Brain microvascular endothelial cell (primary cell): ENCODE measurements around the gene CMBL.

Source experiments
- DNase-seq: peaks from one replicate; pipeline ENCODE4 v3.0.0-alpha.2; 2020
- H3K27ac ChIP-seq: fragments of 250-450 bp; sonication (Bioruptor Pico); 2 replicates; pipeline ENCODE4 v1.5.1; 2020; ENCODE audit warnings: mild to moderate bottlenecking, moderate library complexity
- H3K27me3 ChIP-seq: fragments of 250-450 bp; sonication (Bioruptor Pico); replicated peaks from 2 replicates; pipeline ENCODE4 v1.5.1; 2020; ENCODE audit warnings: mild to moderate bottlenecking
- H3K36me3 ChIP-seq: fragments of 250-450 bp; sonication (Bioruptor Pico); replicated peaks from 2 replicates; pipeline ENCODE4 v1.5.1; 2020; ENCODE audit warnings: mild to moderate bottlenecking
- H3K4me3 ChIP-seq: 2 replicates; pipeline ENCODE4 v1.5.1; 2011; ENCODE audit warnings: low read depth, mild to moderate bottlenecking, control low read depth, low read length, moderate library complexity
- CTCF ChIP-seq: IDR thresholded peaks from 2 replicates; pipeline ENCODE4 v1.5.1; 2011; ENCODE audit warnings: low read depth, mild to moderate bottlenecking, moderate library complexity, low read length, control low read depth, inconsistent platforms; ENCODE audit errors: missing control alignments
- in situ Hi-C: cut with HindIII; loops from 2 replicates; pipeline ENCODE4 v1.10.0; 2017; ENCODE audit warnings: low sequenced_read_pairs, low pct_ligation_motif_present

Gene CMBL

GRCh38 chr5:10243660-10244240 is 64.0 kb downstream of the CMBL start:
- no peak for DNase-seq
- in situ Hi-C loops, result no loop called here
- Histone ChIP-seq H3K27me3 (no peaks in the 10 kb centered on the region), H3K27ac (no peak overlapping the region), H3K4me3 (no peak overlapping the region), H3K36me3 (peaks cover 2% of the 10 kb centered on the region)
- TF ChIP-seq CTCF, result no peak

- Histone ChIP-seq H3K27ac (peak overlapping the region; percentile 38), H3K27me3 (no peaks in the 10 kb centered on the region), H3K36me3 (peaks cover 2% of the 10 kb centered on the region), H3K4me3 (no peak overlapping the region)
- TF ChIP-seq CTCF, result no peak
- DNase-seq, result peak; percentile 74
- in situ Hi-C loops, result no loop called here
Observed at GRCh38 chr5:10235350-10235749, 72.4 kb downstream of the CMBL start.

- DNase-seq, result peak; percentile 98
Observed at GRCh38 chr5:10233505-10233904, 74.2 kb downstream of the CMBL start.

GRCh38 chr5:10233011-10233410 is 74.7 kb downstream of the CMBL start:
- DNase-seq, result no peak
- Histone ChIP-seq H3K27ac (peak overlapping the region; percentile 91), H3K4me3 (no peak overlapping the region), H3K36me3 (no peaks in the 10 kb centered on the region), H3K27me3 (no peaks in the 10 kb centered on the region)
- no peak for TF ChIP-seq CTCF
- in situ Hi-C loops, result no loop called here

More at GRCh38 chr5:10233505-10233904, 74.2 kb downstream of the CMBL start:
- H3K27ac ChIP-seq, result peak overlapping the region; percentile 91
- H3K27me3 ChIP-seq, result no peaks in the 10 kb centered on the region
- H3K36me3 ChIP-seq, result no peaks in the 10 kb centered on the region
- peak; percentile 48 for TF ChIP-seq CTCF
- in situ Hi-C loops, result no loop called here
- H3K4me3 ChIP-seq, result no peak overlapping the region

- no peak for DNase-seq
- no peaks in the 10 kb centered on the region for H3K27me3 ChIP-seq
- in situ Hi-C loops, result no loop called here
- no peak overlapping the region for H3K27ac ChIP-seq
- no peaks in the 10 kb centered on the region for H3K36me3 ChIP-seq
- H3K4me3 ChIP-seq, result no peak overlapping the region
- no peak for TF ChIP-seq CTCF
Observed at GRCh38 chr5:10232386-10232785, 75.3 kb downstream of the CMBL start.
